HG03280 (cell line): ENCODE measurements around the gene KMT2E.
A peak's percentile ranks its signal among the peaks of the same experiment; 100 is the strongest.
"Not testable (repeated sequence)": the region's sequence is repeated elsewhere in the genome, so short reads cannot be mapped to it uniquely, and the experiment has no call there.

Experiments
- ATAC-seq: cut with Tn5 transposase; IDR thresholded peaks from one replicate; pipeline ENCODE4 v1.9.1; 2021; ENCODE audit warnings: mild to moderate bottlenecking, moderate library complexity; ENCODE audit not compliant: unreplicated experiment

Gene KMT2E

GRCh38 chr7:105021967-105022366 is 8.0 kb downstream of the KMT2E start:
- ATAC-seq, result no peak

GRCh38 chr7:105022458-105022857 is 8.5 kb downstream of the KMT2E start:
- no peak for ATAC-seq

- ATAC-seq, result no peak
Observed at GRCh38 chr7:105024734-105025133, 10.7 kb downstream of the KMT2E start.

GRCh38 chr7:105026750-105027149 is 12.7 kb downstream of the KMT2E start:
- ATAC-seq, result no peak

- no peak for ATAC-seq
Observed at GRCh38 chr7:105027176-105027853, 13.3 kb downstream of the KMT2E start.

- ATAC-seq, result peak; percentile 54
Observed at GRCh38 chr7:105028004-105028403, 14.0 kb downstream of the KMT2E start.

GRCh38 chr7:105028941-105029340 is 14.9 kb downstream of the KMT2E start:
- not testable (repeated sequence) for ATAC-seq

GRCh38 chr7:105030447-105030846 is 16.4 kb downstream of the KMT2E start:
- ATAC-seq, result no peak

GRCh38 chr7:105032553-105033214 is 18.7 kb downstream of the KMT2E start:
- ATAC-seq, result no peak

GRCh38 chr7:105035349-105035748 is 21.3 kb downstream of the KMT2E start:
- no peak for ATAC-seq

GRCh38 chr7:105036217-105037168 is 22.5 kb downstream of the KMT2E start:
- no peak for ATAC-seq

GRCh38 chr7:105037319-105037718 is 23.3 kb downstream of the KMT2E start:
- no peak for ATAC-seq

GRCh38 chr7:105044449-105045070 is 30.6 kb downstream of the KMT2E start:
- ATAC-seq, result no peak

GRCh38 chr7:105046414-105046813 is 32.4 kb downstream of the KMT2E start:
- ATAC-seq, result no peak

GRCh38 chr7:105047932-105048331 is 33.9 kb downstream of the KMT2E start:
- ATAC-seq, result no peak

GRCh38 chr7:105050493-105050892 is 36.5 kb downstream of the KMT2E start:
- no peak for ATAC-seq

GRCh38 chr7:105050899-105051298 is 36.9 kb downstream of the KMT2E start:
- not testable (repeated sequence) for ATAC-seq

- no peak for ATAC-seq
Observed at GRCh38 chr7:105055084-105055483, 41.1 kb downstream of the KMT2E start.

- no peak for ATAC-seq
Observed at GRCh38 chr7:105055621-105056020, 41.6 kb downstream of the KMT2E start.

GRCh38 chr7:105057472-105057871 is 43.5 kb downstream of the KMT2E start:
- ATAC-seq, result no peak

GRCh38 chr7:105060437-105060836 is 46.4 kb downstream of the KMT2E start:
- no peak for ATAC-seq
